GM19467 (cell line): Measurements from ENCODE around the gene CPM.

Experiments
- ATAC-seq: cut with Tn5 transposase; IDR thresholded peaks from one replicate; pipeline ENCODE4 v1.9.1; 2021; ENCODE audit warnings: mild to moderate bottlenecking, moderate library complexity; ENCODE audit not compliant: unreplicated experiment

Gene CPM

GRCh38 chr12:68957273-68957672 lies 24.3 kb upstream of the CPM start:
- ATAC-seq: no peak

- ATAC-seq: no peak
Observed at GRCh38 chr12:68956466-68956865, 23.5 kb upstream of the CPM start.

- no peak for ATAC-seq
Observed at GRCh38 chr12:68954811-68955210, 21.8 kb upstream of the CPM start.

- no peak for ATAC-seq
Observed at GRCh38 chr12:68953536-68953935, 20.6 kb upstream of the CPM start.

GRCh38 chr12:68951652-68952051 lies 18.7 kb upstream of the CPM start:
- no peak for ATAC-seq

GRCh38 chr12:68950511-68950910 lies 17.5 kb upstream of the CPM start:
- no peak for ATAC-seq

GRCh38 chr12:68945255-68945654 lies 12.3 kb upstream of the CPM start:
- no peak for ATAC-seq

- ATAC-seq: no peak
Observed at GRCh38 chr12:68944296-68945076, 11.5 kb upstream of the CPM start.

GRCh38 chr12:68943848-68944247 lies 10.9 kb upstream of the CPM start:
- no peak for ATAC-seq

- no peak for ATAC-seq
Observed at GRCh38 chr12:68940731-68941130, 7.8 kb upstream of the CPM start.

GRCh38 chr12:68939505-68939904 lies 6.5 kb upstream of the CPM start:
- ATAC-seq: no peak

GRCh38 chr12:68934392-68934791 lies 1.4 kb upstream of the CPM start:
- no peak for ATAC-seq

- ATAC-seq: peak; percentile 24
Observed at GRCh38 chr12:68932128-68932960, 627 bp downstream of the CPM start.

GRCh38 chr12:68930178-68930577 lies 2.8 kb downstream of the CPM start:
- no peak for ATAC-seq

- ATAC-seq: no peak
Observed at GRCh38 chr12:68924546-68924945, 8.4 kb downstream of the CPM start.

- no peak for ATAC-seq
Observed at GRCh38 chr12:68919581-68920239, 13.3 kb downstream of the CPM start.

- ATAC-seq: no peak
Observed at GRCh38 chr12:68918960-68919359, 14.0 kb downstream of the CPM start.

GRCh38 chr12:68915055-68915454 lies 17.9 kb downstream of the CPM start:
- no peak for ATAC-seq

- ATAC-seq: no peak
Observed at GRCh38 chr12:68913682-68914081, 19.3 kb downstream of the CPM start.

GRCh38 chr12:68912916-68913315 lies 20.1 kb downstream of the CPM start:
- no peak for ATAC-seq

GRCh38 chr12:68911197-68911718 lies 21.7 kb downstream of the CPM start:
- no peak for ATAC-seq
